Type B pancreatic cell (in vitro differentiated cells): ENCODE measurements around the gene FNDC11. TPM values are rescaled to one million over a fixed set of nuclear protein-coding genes. Genes with fewer than 3 reads are reported as not detected.

Source experiments
- DNase-seq: peaks from one replicate; pipeline ENCODE4 v3.0.0; 2021; ENCODE audit warnings: mixed read lengths; ENCODE audit not compliant: unreplicated experiment; ENCODE audit errors: extremely low spot score
- H3K27ac Mint-ChIP-seq: 2 replicates; pipeline ENCODE4 v1.8.0; 2021; ENCODE audit warnings: mild to moderate bottlenecking, mixed read lengths
- H3K27me3 Mint-ChIP-seq: 2 replicates; pipeline ENCODE4 v1.8.0; 2021; ENCODE audit warnings: mixed read lengths
- H3K36me3 Mint-ChIP-seq: 2 replicates; pipeline ENCODE4 v1.8.0; 2021; ENCODE audit warnings: mixed read lengths
- H3K4me1 Mint-ChIP-seq: one replicate; pipeline ENCODE4 v1.8.0; 2021; ENCODE audit warnings: mixed read lengths; ENCODE audit not compliant: unreplicated experiment
- H3K4me3 Mint-ChIP-seq: 2 replicates; pipeline ENCODE4 v1.8.0; 2021; ENCODE audit warnings: mild to moderate bottlenecking, mixed read lengths
- H3K9me3 Mint-ChIP-seq: 2 replicates; pipeline ENCODE4 v1.8.0; 2021; ENCODE audit warnings: mixed read lengths
- total RNA-seq: library from RNA; stranded (reverse); gene quantifications from 2 replicates; pipeline ENCODE4 v1.2.1, GENCODE V29; 2021; ENCODE audit warnings: low replicate concordance
- TF ChIP-seq, protein P1 (sequence below): fragments of 200-600 bp; sonication (generic); conservative IDR thresholded peaks from 2 replicates; pipeline ENCODE4 v1.5.0; 2021; ENCODE audit warnings: antibody characterized with exemption, mild to moderate bottlenecking

Gene FNDC11
- total RNA-seq, 1 donor from 2014 or later, result 1.4 TPM

DNA sequence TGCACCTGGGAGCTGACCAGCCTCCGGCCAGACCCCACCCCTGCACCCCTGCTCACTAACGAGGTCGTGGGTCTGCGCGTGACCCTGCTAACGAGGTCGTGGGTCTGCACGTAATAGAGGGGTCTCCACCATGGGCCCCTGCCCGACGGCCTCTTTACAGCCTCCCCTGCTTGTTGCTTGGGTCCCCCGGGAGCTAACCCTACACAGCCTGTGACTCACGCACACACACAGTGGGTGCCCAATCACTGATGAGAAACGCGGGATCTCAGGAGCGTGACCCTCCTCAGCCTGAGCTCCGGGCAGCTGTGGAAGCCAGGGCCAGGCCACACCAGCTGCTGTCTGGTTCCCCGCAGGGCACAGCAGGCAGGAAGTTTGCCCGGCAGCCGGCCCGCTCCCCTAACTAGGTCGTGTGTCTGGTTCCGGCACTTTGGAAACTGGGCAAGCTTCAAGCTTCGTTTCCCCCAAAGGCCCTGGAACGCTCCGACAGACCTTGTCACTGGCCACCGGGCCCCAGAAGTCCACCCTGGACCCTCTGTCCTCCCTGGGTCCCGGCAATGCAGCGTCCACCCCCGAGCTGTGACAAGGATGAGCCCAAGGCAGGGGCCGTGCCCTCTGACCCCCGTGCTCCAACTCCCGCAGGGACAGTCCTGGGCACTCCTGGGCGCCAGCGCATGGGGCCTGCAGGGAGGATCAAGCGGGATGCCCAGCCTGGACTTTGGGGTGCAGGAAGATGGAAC is 17.6 kb upstream of the FNDC11 start:
- Mint-ChIP-seq H3K9me3 (no peaks in the 10 kb centered on the region), H3K27me3 (no peaks in the 10 kb centered on the region), H3K27ac (peak overlapping the region; percentile 61), H3K4me1 (peaks cover 8% of the 10 kb centered on the region), H3K36me3 (no peaks in the 10 kb centered on the region), H3K4me3 (peak overlapping the region; percentile 20)
- TF ChIP-seq, protein P1, sequence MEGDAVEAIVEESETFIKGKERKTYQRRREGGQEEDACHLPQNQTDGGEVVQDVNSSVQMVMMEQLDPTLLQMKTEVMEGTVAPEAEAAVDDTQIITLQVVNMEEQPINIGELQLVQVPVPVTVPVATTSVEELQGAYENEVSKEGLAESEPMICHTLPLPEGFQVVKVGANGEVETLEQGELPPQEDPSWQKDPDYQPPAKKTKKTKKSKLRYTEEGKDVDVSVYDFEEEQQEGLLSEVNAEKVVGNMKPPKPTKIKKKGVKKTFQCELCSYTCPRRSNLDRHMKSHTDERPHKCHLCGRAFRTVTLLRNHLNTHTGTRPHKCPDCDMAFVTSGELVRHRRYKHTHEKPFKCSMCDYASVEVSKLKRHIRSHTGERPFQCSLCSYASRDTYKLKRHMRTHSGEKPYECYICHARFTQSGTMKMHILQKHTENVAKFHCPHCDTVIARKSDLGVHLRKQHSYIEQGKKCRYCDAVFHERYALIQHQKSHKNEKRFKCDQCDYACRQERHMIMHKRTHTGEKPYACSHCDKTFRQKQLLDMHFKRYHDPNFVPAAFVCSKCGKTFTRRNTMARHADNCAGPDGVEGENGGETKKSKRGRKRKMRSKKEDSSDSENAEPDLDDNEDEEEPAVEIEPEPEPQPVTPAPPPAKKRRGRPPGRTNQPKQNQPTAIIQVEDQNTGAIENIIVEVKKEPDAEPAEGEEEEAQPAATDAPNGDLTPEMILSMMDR, result no peak
- no peak for DNase-seq

DNA sequence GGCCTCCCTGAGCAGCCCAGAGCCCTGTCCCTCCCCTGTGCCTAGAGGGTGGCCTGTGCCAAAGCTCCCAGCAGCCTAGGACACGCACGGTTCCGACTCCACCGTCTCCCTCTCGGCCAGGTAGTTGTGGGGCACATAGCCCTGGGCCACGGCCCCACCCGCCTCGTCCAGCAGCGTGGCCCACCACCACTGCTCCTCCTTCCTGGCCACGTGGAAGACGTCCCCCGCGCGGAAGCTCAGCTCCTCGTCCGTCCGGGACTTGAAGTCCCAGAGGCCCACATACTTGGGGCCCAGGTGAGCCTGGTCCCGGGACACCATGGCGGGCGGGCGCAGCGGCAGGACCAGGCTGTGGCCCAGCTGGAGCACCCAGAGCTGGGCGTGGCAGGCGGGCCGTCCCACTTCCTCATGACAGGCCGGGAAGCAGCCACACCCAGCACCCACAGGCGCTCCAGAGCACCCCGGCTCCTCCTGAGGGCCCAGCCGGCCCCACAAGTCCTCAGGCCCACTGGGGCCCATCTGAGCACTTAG is 16.9 kb upstream of the FNDC11 start, which contains the start of gene PTK6:
Gene PTK6 (minus strand): TSS at position 380 of the 528 bp plus-strand sequence. CDS start 62 bp downstream, at position 318.
- TF ChIP-seq, protein P1, result no peak
- peak within 1 kb of the TSS; percentile 61 for H3K27ac Mint-ChIP-seq
- peak within 1 kb of the TSS; percentile 41 for H3K4me3 Mint-ChIP-seq
- H3K9me3 Mint-ChIP-seq, result no peaks in the 10 kb centered on the region
- no peaks in the 10 kb centered on the region for H3K27me3 Mint-ChIP-seq
- DNase-seq, result no peak
- H3K36me3 Mint-ChIP-seq, result no peaks in the 10 kb centered on the region
- peaks cover 5% of the 10 kb centered on the region for H3K4me1 Mint-ChIP-seq

DNA sequence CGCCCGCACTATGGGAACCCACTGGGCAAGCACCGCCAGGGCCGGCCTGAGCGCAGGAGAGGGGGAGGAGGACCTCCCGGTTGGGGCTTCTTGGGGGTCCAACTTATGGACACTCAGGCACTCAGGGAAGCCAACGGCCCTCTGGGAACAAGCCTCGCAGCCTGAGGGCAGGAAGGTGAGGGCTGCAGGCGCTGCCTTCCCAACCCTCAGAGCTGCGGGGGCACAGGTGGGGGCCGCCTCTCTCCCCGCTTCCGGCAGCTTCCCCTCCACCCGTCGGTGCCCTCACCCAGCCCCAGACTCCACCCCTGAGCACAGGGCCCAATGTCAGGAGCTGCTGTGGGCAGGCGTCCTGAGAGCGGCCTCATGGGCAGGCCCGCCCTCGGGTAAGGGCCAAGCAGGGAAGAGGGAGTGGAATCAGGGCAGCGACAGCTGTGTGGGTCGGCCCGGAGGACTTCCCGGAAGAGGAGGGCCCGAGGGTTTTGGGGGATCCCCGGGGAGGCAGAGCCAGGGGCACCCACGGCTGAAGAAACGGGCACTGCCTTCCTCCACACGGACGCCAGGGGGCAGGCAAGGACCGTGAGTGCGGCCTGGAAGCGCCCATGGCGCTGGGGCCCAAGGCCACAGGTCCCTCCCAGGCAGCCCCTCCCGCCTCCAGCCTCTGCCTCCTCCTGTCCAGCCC is 16.3 kb upstream of the FNDC11 start:
- no peaks in the 10 kb centered on the region for H3K27me3 Mint-ChIP-seq
- peak overlapping the region; percentile 39 for H3K27ac Mint-ChIP-seq
- peaks cover 3% of the 10 kb centered on the region for H3K4me1 Mint-ChIP-seq
- H3K36me3 Mint-ChIP-seq, result no peaks in the 10 kb centered on the region
- TF ChIP-seq, protein P1, result peak; percentile 99
- DNase-seq, result no peak
- peak overlapping the region; percentile 41 for H3K4me3 Mint-ChIP-seq
- H3K9me3 Mint-ChIP-seq, result no peaks in the 10 kb centered on the region

GRCh38 chr20:63538204-63539091 is 15.5 kb upstream of the FNDC11 start:
- DNase-seq, result no peak
- peaks cover 3% of the 10 kb centered on the region for H3K4me1 Mint-ChIP-seq
- no peak overlapping the region for H3K27ac Mint-ChIP-seq
- no peaks in the 10 kb centered on the region for H3K36me3 Mint-ChIP-seq
- no peaks in the 10 kb centered on the region for H3K9me3 Mint-ChIP-seq
- TF ChIP-seq, protein P1, result peak; percentile 63
- no peaks in the 10 kb centered on the region for H3K27me3 Mint-ChIP-seq
- peak overlapping the region; percentile 41 for H3K4me3 Mint-ChIP-seq

DNA sequence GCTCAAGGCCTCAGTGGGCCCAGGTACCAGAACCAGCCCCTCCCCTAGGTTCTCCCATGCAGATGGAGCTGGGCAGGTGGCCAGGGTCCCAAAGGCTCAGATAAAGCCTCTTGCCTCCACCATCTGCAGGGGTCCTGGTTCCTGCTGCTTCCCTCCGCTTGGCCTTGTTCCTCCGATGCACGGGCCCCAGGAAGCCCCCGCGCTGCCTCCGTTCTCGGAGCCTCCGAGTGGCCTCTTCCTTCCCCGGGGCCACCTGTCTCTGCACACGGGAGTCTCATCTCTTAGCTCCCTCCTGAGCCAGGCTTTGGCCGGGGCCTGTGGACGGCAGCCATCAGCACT is 14.9 kb upstream of the FNDC11 start:
- no peaks in the 10 kb centered on the region for H3K9me3 Mint-ChIP-seq
- no peak overlapping the region for H3K4me3 Mint-ChIP-seq
- H3K36me3 Mint-ChIP-seq, result no peaks in the 10 kb centered on the region
- peaks cover 3% of the 10 kb centered on the region for H3K4me1 Mint-ChIP-seq
- H3K27ac Mint-ChIP-seq, result no peak overlapping the region
- TF ChIP-seq, protein P1, result no peak
- no peaks in the 10 kb centered on the region for H3K27me3 Mint-ChIP-seq
- DNase-seq, result no peak
